GM15510 (cell line): Measurements from ENCODE around the gene PRMT1.

Experiments used
- POLR2A ChIP-seq: IDR thresholded peaks from 3 replicates; pipeline ENCODE4 v1.6.1; 2011; ENCODE audit warnings: borderline replicate concordance; ENCODE audit not compliant: insufficient read length; ENCODE audit errors: extremely low read depth

Gene PRMT1

GRCh38 chr19:49658566-49659442, 18.3 kb upstream of the PRMT1 start:
- TF ChIP-seq POLR2A = no peak

- no peak for TF ChIP-seq POLR2A
These were observed 16.6 kb upstream of the PRMT1 start for GRCh38 chr19:49660338-49660961.

GRCh38 chr19:49662011-49662410, 15.1 kb upstream of the PRMT1 start:
- TF ChIP-seq POLR2A = peak; percentile 19

- no peak for TF ChIP-seq POLR2A
These were observed 13.8 kb upstream of the PRMT1 start for GRCh38 chr19:49663224-49663623.

- peak; percentile 59 for TF ChIP-seq POLR2A
These were observed 12.7 kb upstream of the PRMT1 start for GRCh38 chr19:49664171-49665035.

- TF ChIP-seq POLR2A = no peak
These were observed 12.1 kb upstream of the PRMT1 start for GRCh38 chr19:49665036-49665350.

GRCh38 chr19:49665351-49666119, 11.5 kb upstream of the PRMT1 start, which contains the start of the genes BCL2L12 and IRF3:
Gene BCL2L12, plus strand, starts transcription at chr19:49665933. Its CDS starts 760 bp downstream, at chr19:49666693.
Gene IRF3, minus strand, starts transcription at chr19:49665857. Its CDS starts 1,019 bp downstream, at chr19:49664838.
- TF ChIP-seq POLR2A = no peak

- no peak for TF ChIP-seq POLR2A
These were observed 11.0 kb upstream of the PRMT1 start for GRCh38 chr19:49666120-49666444.

GRCh38 chr19:49667473-49667872, 9.6 kb upstream of the PRMT1 start:
- no peak for TF ChIP-seq POLR2A

GRCh38 chr19:49669516-49669915, 7.6 kb upstream of the PRMT1 start:
- TF ChIP-seq POLR2A = no peak

- TF ChIP-seq POLR2A = no peak
These were observed 4.7 kb upstream of the PRMT1 start for GRCh38 chr19:49672131-49672919.

GRCh38 chr19:49676136-49676783, 811 bp upstream of the PRMT1 start:
- TF ChIP-seq POLR2A = peak; percentile 92

GRCh38 chr19:49676784-49677230, 264 bp upstream of the PRMT1 start:
- TF ChIP-seq POLR2A = no peak
